A673 (cell line): ENCODE measurements around the gene ACHE.

ENCODE experiments used
- CTCF ChIP-seq: fragments of 300-800, 200-600 bp; sonication (generic); conservative IDR thresholded peaks from 2 replicates; pipeline ENCODE4 v1.5.1; 2017; ENCODE audit warnings: low read depth, mild to moderate bottlenecking, antibody characterized with exemption, low read length, moderate library complexity, mixed read lengths
- EZH2 ChIP-seq: fragments of 200-600 bp; sonication (generic); IDR thresholded peaks from 2 replicates; pipeline ENCODE4 v1.6.1; 2017; ENCODE audit warnings: borderline replicate concordance, low read depth, mild to moderate bottlenecking, mixed read lengths, antibody characterized with exemption, low read length; ENCODE audit not compliant: poor library complexity, severe bottlenecking

GRCh38 chr7:100840470-100841100, 55.1 kb downstream of the ACHE start:
- TF ChIP-seq CTCF = no peak
- no peak for TF ChIP-seq EZH2
